GM21619 (cell line): Measurements from ENCODE around the gene SPHK2.
"Not testable (repeated sequence)": the region's sequence is repeated elsewhere in the genome, so short reads cannot be mapped to it uniquely, and the experiment has no call there.

Experiments used
- ATAC-seq: cut with Tn5 transposase; IDR thresholded peaks from one replicate; pipeline ENCODE4 v1.9.1; 2021; ENCODE audit not compliant: unreplicated experiment

Gene SPHK2

DNA sequence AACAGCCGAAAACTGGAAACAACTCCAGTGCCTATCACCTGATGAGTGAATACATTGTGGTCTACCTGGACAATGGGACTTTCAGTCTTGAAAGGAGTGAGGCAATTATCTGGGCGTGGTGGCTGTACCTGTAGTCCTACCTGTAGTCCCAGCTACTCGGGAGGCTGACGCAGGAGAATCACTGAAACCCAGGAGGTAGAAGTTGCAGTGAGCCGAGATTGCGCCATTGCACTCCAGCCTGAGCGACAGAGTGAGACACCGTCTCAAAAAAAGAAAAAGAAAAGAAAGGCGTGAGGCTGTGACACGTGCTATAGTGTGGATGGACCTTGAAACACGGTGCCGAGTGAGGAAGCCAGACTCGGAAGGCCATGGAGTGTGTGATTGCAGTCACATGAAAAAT lies 57.6 kb downstream of the SPHK2 start:
- ATAC-seq = no peak

DNA sequence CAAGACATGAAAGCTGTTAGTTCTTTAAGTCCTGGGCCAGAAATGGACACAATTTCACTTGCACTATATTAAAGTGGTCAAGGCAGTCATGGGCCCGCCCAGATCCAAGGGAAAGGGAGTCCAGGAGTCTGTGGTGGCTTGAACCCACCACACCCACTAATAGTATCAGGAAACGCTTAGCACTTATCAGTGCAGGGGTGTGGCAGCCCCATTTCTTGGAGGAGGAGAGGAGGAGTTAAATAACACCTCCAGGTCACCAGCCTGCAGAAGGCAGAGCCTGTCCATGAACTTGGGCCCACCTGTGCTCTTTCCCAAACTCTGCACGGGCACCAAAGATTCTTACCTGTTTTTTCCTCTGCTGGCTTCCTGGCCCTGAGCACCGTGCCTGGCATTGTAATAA lies 58.9 kb downstream of the SPHK2 start:
- no peak for ATAC-seq

DNA sequence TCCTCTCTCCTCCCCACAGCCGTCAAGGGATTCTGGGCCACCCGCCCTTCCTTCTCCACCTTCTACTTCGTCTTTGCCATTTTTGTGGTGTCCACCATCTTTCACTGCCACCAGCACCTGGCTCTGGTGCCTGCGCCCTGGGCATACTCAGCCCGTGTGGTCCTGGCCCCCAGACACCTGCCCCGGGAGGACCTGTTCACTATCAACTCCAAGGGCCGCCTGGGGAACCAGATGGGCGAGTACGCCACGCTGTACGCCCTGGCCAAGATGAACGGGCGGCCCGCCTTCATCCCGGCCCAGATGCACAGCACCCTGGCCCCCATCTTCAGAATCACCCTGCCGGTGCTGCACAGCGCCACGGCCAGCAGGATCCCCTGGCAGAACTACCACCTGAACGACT lies 60.7 kb downstream of the SPHK2 start:
- not testable (repeated sequence) for ATAC-seq
